Islet precursor cell (in vitro differentiated cells): ENCODE measurements around the gene WASF2.
A peak's percentile ranks its signal among the peaks of the same experiment; 100 is the strongest.
"Not testable (repeated sequence)": the region's sequence is repeated elsewhere in the genome, so short reads cannot be mapped to it uniquely, and the experiment has no call there.

ENCODE experiments used
- DNase-seq: peaks from one replicate; pipeline ENCODE4 v3.0.0-alpha.2; 2018

Gene WASF2

DNA sequence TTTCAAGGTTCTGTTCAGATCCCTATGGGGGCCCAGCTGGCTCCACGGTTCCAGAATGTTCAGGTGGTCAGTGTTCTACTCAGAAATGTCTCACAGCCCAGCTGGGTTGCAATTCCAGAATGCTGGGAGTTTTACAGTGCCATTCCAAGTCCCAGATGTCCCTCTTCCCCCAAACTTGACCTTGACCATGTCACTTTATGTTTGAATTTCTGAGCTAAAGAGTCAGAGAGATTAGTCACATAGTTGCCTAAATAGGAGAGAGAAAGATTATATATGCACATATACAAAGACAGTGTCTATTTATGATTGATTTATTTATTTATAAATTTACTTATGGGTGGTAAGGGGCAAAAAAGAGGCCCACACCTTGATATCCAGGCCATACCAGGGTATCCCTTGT is 95.0 kb downstream of the WASF2 start:
- no peak for DNase-seq

DNA sequence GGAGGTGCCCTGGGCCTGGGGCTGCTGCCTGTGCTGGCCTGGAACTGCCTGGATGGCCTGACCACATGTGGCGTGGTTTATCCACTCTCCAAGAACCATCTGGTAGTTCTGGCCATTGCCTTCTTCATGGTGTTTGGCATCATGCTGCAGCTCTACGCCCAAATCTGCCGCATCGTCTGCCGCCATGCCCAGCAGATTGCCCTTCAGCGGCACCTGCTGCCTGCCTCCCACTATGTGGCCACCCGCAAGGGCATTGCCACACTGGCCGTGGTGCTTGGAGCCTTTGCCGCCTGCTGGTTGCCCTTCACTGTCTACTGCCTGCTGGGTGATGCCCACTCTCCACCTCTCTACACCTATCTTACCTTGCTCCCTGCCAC is 95.7 kb downstream of the WASF2 start:
- DNase-seq = no peak

DNA sequence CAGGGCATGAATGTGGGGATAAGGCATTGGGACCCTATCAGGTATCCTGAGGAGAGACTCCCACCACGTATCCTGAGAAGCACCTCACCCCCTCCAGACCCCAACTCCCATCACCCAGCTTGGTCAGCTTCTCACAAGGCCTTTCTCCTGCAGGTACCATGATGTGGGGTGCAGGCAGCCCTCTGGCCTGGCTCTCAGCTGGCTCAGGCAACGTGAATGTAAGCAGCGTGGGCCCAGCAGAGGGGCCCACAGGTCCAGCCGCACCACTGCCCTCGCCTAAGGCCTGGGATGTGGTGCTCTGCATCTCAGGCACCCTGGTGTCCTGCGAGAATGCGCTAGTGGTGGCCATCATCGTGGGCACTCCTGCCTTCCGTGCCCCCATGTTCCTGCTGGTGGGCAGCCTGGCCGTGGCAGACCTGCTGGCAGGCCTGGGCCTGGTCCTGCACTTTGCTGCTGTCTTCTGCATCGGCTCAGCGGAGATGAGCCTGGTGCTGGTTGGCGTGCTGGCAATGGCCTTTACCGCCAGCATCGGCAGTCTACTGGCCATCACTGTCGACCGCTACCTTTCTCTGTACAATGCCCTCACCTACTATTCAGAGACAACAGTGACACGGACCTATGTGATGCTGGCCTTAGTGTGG is 96.2 kb downstream of the WASF2 start:
- DNase-seq = no peak

DNA sequence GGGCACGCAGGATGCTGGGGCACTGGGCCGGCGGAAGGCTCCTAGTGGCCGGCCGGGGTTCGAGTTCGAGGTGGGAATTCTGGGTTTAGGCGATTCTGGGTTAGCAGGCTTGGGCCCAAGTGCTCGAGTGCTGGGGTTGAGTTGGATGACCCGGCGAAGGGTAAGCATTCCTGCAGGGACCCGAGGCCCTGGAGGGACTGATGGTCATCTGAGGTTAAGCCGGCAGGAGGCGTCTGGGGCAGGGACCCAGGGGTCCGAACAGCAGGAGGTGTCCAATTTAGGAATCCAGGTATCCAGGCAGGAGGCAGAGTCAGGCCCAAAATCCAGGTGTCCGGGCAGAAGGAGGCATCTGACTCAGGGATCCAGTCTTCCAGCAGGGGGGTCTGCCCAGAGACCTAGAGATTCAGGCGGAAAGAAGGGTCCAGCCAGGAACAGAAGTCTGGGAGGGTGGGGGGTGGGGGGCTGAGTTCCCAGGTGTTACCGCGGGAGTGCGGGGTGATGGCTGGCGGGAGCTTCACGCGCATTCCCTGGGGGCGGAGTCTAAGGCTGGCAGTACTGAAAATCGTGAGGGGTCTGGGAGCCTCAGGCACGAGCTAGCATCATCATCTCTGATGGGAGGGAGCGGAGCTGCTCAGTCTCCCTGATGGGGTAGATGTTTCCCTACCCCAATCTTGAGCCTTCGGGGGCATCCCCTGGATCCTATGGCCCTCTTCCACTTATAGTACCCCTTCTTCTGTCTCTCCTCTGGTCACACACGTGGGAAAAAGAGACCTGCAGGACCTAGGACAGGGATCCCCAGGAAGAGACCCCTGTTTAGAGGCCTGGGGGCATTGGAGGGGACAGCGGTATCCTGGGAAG is 97.0 kb downstream of the WASF2 start:
- no peak for DNase-seq

DNA sequence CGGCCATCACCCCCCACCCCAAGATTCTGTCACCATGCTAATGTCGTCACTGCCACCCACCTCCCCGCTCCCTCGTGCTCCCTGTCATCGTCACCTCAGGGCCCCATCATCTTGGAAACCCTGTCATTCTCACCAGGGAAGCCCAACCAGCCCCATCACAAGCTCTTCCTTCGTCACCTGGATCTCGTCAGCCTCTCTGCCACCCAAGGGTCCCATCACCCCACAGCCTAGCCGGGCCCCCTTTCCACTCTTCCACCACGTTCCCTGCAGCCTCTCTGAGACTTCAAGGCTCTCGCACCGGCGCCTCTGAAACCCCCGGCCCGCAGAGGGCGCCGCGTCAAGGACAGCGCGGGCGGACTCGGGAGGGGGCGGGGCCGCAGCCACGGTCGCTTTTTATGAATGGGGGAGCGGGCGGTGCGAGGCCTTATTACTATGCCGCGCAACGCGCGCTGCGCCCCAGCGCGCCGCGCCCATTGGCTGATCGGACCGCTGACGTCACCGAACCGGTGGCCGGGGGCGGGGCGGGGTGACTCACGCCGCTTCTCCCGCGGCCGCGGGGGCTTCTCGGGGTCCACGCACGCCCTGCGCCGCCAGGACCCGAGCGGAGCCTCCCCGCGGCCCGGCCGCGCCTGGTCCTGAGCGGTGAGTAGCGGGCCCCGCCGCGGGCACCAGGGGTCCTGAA is 97.7 kb downstream of the WASF2 start, which contains the start of gene GPR3:
Gene GPR3, plus strand, starts transcription at position 527 of the 682 bp plus-strand sequence. CDS start 1,177 bp downstream, outside the sequence.
- peak; percentile 95 for DNase-seq

DNA sequence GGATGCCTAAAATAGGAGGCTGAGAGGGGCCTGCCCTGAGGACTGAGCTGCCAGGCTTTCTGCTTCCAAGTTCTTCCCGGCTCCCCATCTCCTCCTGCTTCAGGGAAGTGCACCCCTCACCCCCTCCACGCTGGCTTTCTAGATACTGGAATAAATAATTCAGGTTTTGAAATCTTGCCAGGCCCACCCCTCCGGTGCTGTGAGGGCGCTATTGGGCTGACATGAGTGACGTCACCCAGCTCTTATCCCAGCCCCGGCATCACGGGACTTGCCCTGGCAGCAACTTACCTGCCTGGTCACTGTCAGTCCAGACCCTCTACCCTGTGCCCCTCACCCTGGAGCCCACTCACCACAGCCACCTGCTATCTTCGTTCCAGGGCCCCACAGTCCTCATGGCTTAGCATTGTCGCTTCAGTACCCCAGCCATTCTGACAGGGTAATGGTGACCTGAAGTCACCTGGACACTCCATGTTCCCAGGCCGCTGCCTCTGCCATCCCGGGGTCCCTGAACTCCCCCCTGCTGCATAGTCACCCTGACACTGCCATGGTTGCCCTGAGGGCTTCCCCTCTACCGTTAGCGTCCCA is 98.4 kb downstream of the WASF2 start:
- DNase-seq = no peak

DNA sequence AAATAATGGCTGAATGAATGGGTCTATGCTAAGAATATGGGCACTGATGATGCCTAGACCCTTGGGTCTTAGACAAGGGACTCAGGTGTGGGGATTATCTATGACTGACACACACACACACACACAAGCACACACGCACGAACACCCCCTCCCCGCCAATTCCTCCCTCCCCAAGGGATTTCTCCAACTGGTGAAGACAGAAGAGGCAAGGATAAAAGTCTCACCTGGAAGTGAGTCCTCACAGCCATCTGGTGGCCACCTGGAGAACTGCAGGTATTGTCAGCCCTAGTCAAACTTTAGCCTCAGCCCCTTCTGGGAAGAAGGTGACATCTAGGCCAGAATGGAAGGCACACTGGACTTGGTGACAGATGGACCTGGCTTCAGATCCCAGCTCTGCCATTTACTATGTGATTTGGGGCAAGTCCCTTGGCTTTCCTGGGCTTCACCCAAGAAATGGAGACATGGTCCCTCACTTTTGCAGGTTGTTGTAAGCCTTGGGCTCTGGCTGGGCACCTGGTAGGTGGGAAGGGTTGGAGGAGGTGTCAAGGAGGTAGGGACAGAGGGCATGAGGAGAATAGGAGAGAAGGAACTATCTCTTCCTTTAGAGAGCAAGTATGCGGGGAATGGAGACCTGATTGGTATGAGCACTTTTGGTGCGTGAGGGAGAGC is 101.5 kb downstream of the WASF2 start:
- peak; percentile 87 for DNase-seq

DNA sequence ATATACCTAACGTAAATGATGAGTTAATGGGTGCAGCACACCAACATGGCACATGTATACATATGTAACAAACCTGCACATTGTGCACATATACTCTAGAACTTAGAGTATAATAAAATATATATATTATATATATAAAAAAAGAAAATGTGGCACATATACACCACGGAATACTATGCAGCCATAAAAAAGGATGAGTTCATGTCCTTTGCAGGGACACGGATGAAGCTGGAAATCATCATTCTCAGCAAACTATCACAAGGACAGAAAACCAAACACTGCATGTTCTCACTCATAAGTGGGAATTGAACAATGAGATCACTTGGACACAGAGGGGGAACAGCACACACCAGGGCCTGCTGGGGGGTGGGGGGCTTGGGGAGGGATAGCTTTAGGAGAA is 105.2 kb downstream of the WASF2 start:
- not testable (repeated sequence) for DNase-seq

DNA sequence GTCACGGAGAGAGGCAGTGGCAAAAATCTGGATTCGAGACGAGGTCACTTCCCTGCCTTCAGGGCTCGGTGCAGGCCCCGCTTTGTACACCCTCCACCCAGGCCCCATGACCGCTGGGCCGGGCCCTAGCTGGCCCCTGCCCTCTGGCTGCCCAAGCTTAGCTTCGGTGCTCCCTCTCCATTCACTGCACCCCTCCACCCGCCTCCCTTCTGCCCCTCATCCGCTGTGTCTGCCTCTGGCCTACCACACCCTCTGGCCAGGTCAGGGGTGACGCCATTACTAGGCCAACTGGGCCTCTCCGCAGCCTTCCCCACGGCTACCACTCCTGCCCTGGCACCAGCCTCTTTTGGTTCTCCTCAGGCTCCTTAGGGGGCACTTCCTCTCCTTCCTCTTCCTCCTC is 106.3 kb downstream of the WASF2 start:
- DNase-seq = no peak

DNA sequence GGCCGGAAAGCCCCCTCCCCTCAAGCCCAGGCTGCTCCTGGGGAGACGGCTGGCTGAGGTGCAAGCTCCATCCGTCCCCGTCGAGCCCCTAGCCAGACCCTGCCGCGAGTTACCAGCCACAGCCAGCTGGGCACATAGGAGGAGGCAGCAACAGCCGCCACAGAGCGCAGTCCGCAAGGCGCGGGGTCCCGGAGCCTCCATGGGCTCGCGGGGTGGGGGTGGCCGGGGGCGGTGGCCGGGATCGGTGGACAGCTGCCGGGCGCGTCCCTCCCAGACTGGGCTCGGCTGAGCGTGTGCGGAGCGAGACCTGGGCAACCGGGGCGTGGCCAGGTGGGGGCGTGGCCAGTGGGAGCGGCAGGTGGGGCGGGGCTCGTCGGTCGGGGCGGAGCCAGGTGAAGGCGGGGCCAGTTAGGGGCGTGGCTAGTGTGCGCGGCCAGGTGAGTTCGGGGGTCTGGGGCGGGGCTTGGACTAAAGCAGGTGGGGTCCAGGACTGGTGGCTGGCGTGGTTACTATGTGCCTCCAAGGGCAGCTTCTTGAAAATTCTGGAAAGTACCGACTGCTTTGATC is 106.8 kb downstream of the WASF2 start, which contains the start of gene CD164L2:
Gene CD164L2, minus strand, starts transcription at position 295 of the 567 bp plus-strand sequence. Its CDS starts 94 bp downstream, at position 201.
- DNase-seq = peak; percentile 82

DNA sequence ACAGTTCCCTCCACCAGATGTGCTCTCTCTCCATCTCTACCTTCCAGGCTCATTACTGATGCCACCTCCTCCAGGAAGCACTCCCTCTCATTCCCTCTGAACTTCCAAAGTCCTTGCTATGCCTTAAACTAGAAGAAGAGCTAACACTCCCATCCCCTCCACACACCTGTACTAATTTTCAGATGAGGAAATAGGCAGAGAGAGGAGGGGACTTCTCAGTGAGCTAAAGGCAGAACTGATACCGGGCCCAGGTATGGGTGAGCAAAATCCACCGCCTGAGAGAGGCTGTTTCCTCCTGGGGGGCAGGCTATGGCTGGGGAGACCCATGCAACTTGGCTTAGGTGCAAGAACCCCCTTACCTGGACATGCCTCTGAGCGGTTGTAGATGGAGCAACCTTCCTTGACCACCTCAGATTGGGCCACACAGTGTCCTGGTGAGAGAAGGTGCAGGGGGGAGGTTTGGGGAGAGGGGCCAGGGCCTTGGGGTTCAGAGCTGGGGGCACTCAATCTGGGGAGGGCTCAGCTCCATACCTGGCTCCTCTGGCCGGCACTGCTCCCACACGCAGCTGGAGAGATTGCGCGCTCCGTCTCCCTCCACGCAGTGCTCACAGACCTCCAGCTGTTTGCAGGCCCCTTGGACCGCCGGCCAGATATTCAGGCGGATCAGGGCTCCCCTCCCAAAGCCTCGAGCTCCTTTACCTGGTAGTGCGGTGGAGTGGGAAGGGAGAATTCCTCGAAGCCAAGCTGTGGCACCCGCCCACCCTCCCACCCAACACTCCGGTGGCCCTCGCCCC is 107.8 kb downstream of the WASF2 start:
- no peak for DNase-seq

DNA sequence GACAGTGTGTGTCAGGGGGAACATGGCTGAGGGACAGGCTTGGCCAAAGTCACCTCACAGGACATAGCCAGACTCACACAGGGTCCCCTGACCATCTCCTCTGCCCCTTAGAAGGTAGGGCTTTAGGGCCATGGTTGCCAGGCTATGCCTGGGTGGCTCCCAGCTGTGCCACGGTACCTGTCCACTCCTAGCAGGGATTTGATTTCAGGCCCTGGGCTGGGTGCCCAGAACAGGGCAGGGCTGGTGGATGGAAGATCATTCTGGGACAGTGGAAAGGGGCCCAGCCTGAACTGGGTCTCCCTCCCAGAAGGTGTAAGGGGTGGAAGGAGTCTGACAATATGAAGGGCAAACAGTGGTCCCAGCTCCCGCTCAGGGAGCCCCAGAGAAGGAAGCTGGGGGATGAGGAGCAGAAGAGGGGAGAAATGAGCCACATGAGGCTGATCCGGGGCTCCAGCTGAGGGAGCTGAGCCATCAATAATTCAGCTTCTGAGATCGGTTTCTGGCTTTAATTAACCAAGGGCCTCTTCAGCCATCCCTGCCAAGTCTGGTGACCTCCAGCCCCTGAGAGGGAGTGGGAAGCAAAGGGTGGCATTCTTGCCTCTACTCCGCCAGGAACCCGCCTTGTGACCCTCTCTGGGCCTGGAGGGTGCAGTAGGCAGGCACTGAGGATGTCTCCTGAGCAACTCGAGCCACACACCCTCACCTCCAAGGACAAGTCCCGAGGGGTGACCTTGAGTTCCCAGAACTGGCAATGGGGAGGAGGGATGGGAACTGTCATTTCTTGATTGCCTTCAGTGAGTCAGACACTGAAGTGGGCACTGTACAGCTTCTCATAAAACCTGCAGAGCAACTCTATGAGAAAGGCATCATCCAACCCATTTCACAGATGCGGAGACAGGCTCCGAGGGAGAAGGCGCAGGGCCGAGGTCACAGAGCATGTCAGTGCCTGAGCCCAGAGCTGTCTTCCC is 108.9 kb downstream of the WASF2 start:
- no peak for DNase-seq

DNA sequence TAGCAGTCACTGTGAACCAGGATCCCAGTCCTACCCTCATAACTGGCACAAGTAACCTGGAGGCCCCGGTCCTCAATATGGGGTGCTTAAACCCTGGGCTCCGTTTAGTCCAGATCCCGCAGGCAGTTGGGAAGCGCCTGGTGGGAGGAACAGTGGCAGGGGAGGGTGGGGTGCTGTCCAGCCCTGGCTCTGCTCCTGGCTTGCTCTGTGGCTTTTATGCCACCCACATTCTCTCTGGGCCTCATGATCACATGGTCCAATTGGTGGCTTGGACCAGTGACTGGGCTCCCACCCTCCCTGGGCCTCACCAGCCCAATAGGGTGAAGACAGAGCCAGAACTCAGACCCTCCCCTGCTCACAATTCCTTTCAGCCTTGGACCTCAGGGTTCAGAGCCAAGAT is 109.7 kb downstream of the WASF2 start:
- no peak for DNase-seq

DNA sequence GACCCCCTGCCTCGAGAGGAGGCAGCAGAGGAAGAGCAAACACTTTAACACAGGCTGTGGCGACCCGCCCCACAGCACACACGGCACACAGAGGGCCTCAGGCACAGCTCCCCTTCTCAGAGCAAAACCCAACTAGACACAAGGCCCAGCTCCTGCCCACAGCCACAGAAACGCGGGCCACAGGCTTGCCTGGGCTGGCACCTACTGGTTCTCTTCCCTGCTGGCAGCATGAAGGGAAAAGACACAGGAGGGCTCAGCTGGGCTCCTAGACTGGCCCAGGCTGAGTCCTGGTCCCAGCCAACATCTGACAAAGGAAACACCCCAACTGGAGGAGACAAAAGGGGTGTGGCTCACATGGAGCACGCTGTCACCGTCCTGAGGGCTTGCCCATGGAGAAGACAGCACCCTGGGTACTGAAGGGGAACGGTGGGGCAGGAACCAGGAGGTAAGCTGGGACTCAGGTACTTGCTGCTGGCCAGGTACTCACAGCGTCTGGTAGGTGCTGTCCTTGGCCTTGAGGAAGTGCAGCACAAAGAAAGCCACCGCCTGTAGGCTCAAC is 110.3 kb downstream of the WASF2 start:
- no peak for DNase-seq

DNA sequence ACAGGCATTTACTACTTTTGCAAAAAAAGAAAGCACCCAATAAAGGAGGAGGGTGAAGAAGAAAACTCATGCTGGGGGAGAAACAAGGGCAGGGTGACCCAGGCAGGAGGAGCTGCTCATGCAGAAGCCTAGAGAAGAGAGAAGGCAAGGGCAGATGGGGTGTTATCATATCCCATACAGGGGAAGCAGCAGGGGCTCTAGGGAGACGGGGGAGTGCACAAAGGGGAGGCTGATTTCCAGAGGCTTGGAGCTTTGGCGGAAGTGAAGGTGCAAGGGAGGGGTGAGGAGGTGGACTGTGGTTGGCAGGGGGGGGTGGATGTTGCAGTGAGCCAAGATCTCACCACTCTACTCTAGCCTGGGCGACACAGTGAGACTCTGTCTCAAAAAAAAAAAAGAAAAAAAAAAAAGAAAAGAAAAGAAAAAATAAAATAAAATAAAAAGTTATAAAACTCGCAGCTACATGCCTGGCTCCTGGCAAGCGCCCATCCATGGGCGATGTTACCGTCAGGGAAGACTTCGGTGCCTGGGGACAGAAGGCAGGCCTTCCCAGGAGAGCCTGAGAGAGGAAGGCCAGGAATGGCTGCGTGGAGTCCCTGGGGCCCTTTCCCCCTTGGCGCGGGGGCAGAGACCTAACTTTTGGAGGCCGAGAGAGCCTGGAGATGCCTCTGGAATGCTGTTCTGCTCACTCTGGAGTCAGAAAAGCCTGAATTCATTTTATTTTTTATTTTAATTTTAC is 112.0 kb downstream of the WASF2 start:
- DNase-seq = no peak

DNA sequence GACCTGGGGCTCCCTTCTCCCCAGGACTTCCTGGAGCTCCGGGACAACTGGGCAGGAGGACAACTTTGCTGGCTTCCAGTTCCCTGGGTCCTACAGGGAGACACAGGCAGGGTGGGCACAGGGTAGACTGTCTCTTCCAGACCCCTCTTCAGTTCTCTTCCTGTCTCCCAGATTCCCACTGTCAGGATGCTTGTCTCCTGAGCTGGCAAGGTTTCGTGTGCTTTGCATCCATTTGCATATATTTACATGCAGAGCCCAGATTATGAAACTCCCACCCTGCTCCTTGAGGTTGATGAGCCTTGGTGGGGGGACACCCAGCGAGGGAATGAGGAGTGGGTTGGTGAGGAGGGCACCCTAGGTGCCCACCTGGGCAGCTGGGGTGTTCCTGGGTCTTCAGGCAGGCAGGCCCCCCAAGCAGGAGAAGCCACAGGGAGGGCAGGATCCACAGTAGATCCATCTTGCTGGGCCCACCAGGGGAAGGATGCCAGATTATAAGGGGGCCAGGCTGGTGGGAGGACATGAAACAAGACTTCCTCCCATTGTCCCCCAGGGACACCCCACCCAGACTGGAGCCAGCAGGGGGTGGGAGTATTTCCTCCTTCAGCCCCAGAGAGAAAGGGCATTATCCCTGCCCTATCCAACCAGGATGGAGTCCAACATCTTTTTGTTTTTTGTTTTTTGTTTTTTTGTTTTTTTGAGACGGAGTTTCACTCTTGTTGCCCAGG is 115.4 kb downstream of the WASF2 start, which contains the start of gene FCN3:
Gene FCN3, minus strand, starts transcription at position 463 of the 725 bp plus-strand sequence. Its CDS starts 6 bp downstream, at position 457.
- no peak for DNase-seq

DNA sequence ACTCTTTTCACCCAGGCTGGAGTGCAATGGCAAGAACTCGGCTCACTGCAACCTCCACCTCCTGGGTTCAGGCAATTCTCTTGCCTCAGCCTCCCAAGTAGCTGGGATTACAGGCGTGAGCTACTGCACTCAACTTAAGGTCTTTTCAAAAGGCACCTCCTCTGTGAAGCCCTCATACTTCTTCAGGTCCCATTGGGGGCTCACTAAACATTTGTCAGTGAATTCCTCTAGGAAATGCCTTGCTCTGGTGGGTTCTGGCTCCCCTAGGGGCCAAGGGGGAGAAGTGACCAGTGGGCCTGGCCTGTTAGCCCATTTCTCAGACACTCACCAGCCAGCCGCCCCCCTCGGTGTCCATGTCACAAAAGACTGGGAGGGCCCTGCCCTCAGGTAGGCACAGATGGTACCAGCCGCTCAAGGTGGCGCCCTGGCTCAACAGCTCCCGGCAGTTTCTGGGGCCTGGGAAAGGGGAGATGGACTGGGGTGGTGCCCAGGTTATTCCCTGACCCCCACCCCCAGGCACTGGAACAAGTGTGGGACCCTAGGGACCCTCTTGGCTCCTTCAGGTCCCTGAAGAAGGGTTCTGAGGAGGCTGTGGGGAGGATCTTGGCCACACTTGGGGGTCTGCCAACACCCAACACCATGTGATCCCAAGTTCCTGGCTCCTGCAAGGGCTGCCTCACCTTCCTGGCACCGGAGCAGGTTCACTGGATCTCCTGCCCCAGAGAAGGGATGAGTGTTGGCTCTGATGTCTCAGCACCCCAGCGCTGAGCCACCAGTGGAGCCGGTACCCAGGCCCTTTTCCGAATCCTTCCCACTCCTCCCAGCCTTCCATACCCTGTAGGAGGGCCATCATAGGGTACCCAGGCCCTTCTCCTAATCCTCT is 116.9 kb downstream of the WASF2 start:
- no peak for DNase-seq
